NCI-H128 (cell line): ENCODE data around the gene TRIP12.
"Not testable (repeated sequence)": the region's sequence is repeated elsewhere in the genome, so short reads cannot be mapped to it uniquely, and the experiment has no call there.

Experiments
- DNase-seq: peaks from one replicate; lab custom pipeline; 2025; ENCODE audit not compliant: unreplicated experiment; lab: John Stamatoyannopoulos, UW

Gene TRIP12

GRCh38 chr2:229835596-229836283 is 86.1 kb downstream of the TRIP12 start:
- no peak for DNase-seq

- not testable (repeated sequence) for DNase-seq
Observed at GRCh38 chr2:229834368-229834767, 87.4 kb downstream of the TRIP12 start.

DNA sequence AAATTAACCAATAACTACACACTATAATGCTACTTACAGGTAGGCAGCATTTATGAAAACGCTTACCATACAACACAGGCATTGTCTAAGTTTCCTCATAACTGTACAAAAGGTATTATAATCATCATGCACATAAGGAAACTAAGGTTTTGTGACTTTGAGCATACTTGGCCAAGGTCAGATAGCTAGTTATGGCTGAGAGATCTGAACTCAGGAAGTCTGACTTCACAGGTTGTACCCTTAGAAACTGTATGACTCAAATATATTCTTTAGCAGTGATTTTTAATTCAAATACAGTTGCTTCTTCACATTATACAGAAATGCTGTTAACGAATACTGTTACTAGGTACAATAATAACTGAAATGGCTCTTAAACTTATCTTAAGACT is 89.3 kb downstream of the TRIP12 start:
- no peak for DNase-seq

GRCh38 chr2:229831805-229832509 is 89.9 kb downstream of the TRIP12 start:
- no peak for DNase-seq

DNA sequence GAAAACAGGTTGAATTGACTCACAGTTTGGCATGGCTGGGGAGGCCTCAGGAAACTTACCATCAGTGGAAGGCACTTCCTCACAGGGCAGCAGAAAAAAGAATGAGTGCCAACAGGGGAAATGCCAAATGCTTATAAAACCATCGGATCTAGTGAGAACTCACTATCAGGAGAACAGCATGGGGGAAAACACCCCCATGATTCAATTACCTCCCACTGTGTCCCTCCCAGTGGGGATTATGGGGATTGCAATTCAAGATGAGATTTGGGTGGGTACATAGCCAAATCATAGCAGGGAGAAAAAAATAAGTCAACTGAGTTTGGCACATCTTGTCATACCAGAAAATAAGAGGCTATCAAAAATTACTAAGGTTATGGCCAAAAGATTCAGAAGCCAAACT is 96.3 kb downstream of the TRIP12 start:
- DNase-seq: no peak

DNA sequence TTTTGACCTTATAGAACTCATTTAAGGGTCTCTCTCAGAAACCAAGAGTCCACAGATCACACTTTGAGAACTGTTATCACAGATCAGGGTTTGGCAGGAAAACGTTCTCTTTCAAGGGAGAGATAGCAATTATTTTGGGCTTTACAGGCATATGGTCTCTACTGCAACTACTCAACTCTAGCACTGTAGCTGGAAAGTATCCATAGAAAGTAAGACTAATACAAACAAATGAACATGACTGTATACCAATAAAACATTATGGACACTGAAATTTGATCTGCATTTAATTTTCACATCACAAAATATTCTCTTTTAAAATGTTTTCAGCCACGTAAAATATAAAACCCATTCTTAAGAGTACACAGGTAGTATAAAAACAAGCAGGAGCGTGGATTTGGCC is 100.5 kb downstream of the TRIP12 start:
- DNase-seq: no peak

DNA sequence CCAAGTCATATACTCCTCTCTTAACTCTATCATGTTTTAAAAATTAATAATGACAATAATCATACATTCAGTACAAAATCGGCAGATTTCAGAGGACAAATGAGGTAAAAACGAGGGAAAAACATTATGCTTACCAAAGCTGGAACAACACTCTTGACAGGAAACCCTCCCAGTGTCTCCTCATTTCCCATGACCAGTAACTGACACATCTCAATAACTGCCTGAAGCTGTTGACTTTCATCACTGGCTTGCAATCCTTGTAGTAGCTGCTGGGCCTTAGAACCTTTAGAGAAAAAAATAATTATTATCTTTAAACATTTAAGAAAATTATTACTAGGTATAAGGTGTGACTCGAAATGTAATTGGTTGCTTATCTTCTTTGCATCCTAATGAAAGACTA is 103.6 kb downstream of the TRIP12 start:
- no peak for DNase-seq

GRCh38 chr2:229815858-229816257 is 106.0 kb downstream of the TRIP12 start:
- no peak for DNase-seq

GRCh38 chr2:229815342-229815741 is 106.5 kb downstream of the TRIP12 start:
- DNase-seq: no peak

DNA sequence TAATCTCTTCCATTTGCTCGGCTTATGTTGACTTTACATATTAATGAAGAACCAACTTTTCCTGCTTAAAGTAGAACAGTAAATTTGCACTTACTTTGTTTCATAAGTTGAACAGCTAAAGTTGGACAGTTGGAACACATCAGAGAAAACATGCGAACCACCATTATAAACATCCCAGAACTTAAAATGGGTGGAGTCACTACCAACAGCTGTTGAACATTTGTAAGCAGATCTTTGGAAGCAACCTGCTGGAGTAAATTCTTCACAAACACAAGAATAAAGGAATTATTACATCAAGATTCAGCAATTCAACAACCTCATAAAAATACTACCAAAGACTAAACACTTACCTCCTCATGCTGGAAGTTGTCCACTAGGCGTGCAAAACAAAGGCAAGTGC is 111.0 kb downstream of the TRIP12 start:
- DNase-seq: no peak

DNA sequence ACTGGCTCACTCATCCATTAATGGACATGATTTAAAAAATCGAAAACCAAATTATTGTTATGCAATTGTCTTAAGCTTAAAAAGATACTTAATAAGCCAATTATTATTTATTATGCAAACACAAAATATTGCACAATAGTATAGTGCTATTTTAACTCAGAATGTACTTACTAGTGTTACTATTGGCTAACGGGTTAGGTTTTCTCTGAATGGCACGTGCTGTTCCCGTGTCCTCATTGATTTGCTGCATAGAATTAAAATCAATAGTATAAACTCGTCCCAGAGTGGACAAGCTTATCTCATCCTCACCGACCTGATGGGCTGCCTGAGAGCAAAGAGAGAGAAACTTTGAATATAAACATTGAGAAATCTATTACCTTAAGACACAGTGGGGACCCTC is 116.2 kb downstream of the TRIP12 start:
- no peak for DNase-seq

- no peak for DNase-seq
Observed at GRCh38 chr2:229802785-229803184, 119.0 kb downstream of the TRIP12 start.

DNA sequence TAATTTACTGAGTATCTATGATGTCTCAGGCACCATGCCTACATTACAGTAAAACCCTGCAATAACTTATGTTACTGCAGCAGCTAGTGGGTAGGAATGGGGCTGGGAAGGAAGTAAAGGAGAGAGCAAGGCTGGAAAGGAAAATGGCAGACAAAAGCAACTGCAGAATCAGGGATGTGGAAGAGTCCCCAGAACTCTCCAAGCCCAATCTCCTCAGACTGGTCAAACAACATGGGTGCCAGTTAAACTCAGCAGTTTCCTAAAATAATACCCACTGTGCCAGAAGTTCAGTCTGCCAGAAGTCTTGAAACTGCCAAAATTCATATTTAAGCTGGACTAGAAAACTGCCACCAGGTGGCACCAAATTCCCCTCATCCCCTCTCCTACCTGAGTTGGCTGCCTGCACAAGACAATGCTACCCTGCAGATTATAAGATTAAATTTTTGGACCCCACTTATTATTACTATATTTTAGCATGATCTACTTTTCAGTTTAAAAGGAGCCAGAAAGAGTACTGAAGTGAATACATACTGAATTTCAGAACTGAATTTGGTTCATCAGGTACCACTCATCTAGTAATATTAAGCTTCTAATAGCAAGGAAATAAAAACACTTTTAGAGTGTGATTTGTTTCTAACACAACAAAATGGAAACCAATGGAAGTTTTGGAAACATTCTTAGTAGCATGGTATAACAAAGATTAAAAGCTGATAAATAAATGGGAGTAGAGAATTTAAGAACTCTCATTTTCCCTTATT is 120.6 kb downstream of the TRIP12 start:
- DNase-seq: peak; percentile 1

- no peak for DNase-seq
Observed at GRCh38 chr2:229798446-229799155, 123.2 kb downstream of the TRIP12 start.

DNA sequence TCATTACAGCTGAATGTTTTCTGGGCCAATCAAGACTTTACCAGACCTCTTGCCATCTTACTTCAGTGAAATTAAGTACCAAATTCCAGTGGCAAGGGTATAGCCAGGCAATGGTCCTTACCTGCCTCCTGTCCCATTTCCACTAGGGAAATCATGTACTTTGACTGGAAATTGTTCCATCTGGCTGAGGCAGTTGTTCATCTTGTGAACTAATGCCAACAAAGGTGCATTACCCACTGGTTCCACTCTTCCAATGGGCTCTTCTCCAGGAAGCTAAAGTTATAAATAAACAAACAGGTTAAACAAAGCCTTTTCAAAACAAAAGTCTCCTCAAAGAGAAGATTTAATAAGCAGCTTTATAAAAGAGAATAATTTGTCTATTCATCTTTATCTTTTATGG is 126.8 kb downstream of the TRIP12 start:
- DNase-seq: no peak

DNA sequence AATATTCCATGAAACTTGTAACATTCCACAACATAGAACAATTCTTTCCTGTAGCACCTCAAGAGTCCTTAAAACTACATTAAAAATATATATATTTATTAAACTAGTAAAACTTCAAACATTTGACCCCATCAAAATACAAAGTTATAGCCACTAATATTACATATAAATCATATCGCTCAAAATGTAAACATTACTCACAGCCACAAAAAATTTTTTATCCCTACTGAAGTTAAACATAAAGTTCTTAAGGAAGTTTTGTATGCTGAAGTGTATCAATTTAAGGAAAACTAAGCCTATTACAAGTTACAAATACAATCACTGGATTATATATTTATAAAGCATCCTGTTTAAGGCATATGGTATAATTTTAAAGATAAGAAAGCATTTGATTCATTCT is 127.2 kb downstream of the TRIP12 start:
- DNase-seq: no peak

GRCh38 chr2:229786289-229786688 is 135.5 kb downstream of the TRIP12 start:
- DNase-seq: not testable (repeated sequence)

GRCh38 chr2:229784791-229785190 is 137.0 kb downstream of the TRIP12 start:
- no peak for DNase-seq

GRCh38 chr2:229783108-229783721 is 138.6 kb downstream of the TRIP12 start:
- DNase-seq: no peak

DNA sequence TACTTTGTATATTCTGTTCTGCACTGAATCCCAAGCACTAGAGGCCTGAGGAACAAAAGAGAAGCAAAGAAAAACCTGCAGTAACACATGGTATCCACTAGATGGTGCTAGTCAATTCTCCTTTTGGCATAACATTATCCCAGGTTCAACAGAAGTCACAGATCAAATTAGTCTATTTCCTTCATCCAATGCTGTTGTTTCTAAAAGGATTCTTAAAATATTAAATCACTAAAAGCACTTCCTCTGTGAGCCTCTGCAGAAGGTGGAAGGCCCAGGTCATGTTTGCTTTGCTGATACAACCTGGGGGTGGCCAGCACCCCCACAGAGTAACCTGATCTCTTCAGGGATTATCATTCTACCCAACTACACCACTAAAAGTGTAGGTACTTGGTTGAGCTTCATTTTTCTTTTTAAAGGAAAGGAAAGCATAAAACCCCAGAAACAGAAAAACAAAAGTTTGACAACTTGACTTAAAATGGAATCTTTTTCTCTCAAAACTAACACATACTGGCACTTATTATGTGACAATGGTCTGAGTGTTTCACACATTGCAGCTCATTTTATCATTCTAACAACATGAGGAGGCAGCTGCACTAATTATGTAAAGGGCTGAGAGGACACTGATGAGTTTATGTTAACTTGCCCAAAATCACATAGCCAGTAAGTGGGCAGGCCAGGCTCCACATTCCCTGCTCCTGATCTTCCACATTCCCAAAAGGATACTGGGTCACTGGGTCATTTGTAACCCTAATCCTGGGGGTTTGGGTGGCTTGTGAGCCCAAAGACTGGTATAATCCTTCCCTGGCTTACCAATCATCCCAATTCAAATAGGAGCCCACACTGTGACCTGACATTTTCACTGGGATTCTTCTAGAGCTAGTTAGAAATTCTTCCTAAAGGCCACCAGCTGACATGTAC is 140.7 kb downstream of the TRIP12 start:
- peak; percentile 1 for DNase-seq
